ENCODE measurements around the gene ESM1.

The ESM1 gene

GRCh38 chr5:54996466-54996865 is 11.1 kb upstream of the ESM1 start:
- in situ Hi-C loops (cut with HindIII; ENCODE audit: low sequenced_read_pairs): no loop called here
- no peak for TF ChIP-seq CTCF (IDR thresholded peaks at IDR 0.05; ENCODE audit: low read depth, low read length)
- DNase-seq (ENCODE audit: low read depth, low spot score): peak; percentile 85
- H3K4me3 ChIP-seq (ENCODE audit: low read depth, low read length): no peak overlapping the region

- no peak for TF ChIP-seq CTCF (IDR thresholded peaks at IDR 0.05; ENCODE audit: low read depth, low read length)
- in situ Hi-C loops (cut with HindIII; ENCODE audit: low sequenced_read_pairs): no loop called here
- no peak for DNase-seq (ENCODE audit: low read depth, low spot score)
- no peak overlapping the region for H3K4me3 ChIP-seq (ENCODE audit: low read depth, low read length)
Measured at GRCh38 chr5:54995168-54995567, 9.8 kb upstream of the ESM1 start.

GRCh38 chr5:54994628-54995027 is 9.2 kb upstream of the ESM1 start:
- in situ Hi-C loops (cut with HindIII; ENCODE audit: low sequenced_read_pairs): no loop called here

GRCh38 chr5:54993318-54993717 is 7.9 kb upstream of the ESM1 start:
- TF ChIP-seq CTCF (IDR thresholded peaks at IDR 0.05; ENCODE audit: low read depth, low read length): no peak
- DNase-seq (ENCODE audit: low read depth, low spot score): peak; percentile 50
- H3K4me3 ChIP-seq (ENCODE audit: low read depth, low read length): no peak overlapping the region
- in situ Hi-C loops (cut with HindIII; ENCODE audit: low sequenced_read_pairs): no loop called here

More at GRCh38 chr5:54994628-54995027, 9.2 kb upstream of the ESM1 start:
- no peak for DNase-seq (ENCODE audit: low read depth, low spot score)
- H3K4me3 ChIP-seq (ENCODE audit: low read depth, low read length): no peak overlapping the region
- no peak for TF ChIP-seq CTCF (IDR thresholded peaks at IDR 0.05; ENCODE audit: low read depth, low read length)

GRCh38 chr5:54991416-54991815 is 6.0 kb upstream of the ESM1 start:
- no peak for TF ChIP-seq CTCF (IDR thresholded peaks at IDR 0.05; ENCODE audit: low read depth, low read length)
- no peak overlapping the region for H3K4me3 ChIP-seq (ENCODE audit: low read depth, low read length)
- DNase-seq (ENCODE audit: low read depth, low spot score): no peak
- in situ Hi-C loops (cut with HindIII; ENCODE audit: low sequenced_read_pairs): no loop called here

GRCh38 chr5:54990841-54991258 is 5.5 kb upstream of the ESM1 start:
- peak; percentile 66 for DNase-seq (ENCODE audit: low read depth, low spot score)
- TF ChIP-seq CTCF (IDR thresholded peaks at IDR 0.05; ENCODE audit: low read depth, low read length): no peak
- no peak overlapping the region for H3K4me3 ChIP-seq (ENCODE audit: low read depth, low read length)
- in situ Hi-C loops (cut with HindIII; ENCODE audit: low sequenced_read_pairs): no loop called here

- TF ChIP-seq CTCF (IDR thresholded peaks at IDR 0.05; ENCODE audit: low read depth, low read length): no peak
- DNase-seq (ENCODE audit: low read depth, low spot score): no peak
- in situ Hi-C loops (cut with HindIII; ENCODE audit: low sequenced_read_pairs): no loop called here
- H3K4me3 ChIP-seq (ENCODE audit: low read depth, low read length): no peak overlapping the region
Measured at GRCh38 chr5:54988817-54989216, 3.4 kb upstream of the ESM1 start.

Data from astrocyte of the spinal cord (primary cell).